HepG2 (cell line): Measurements from ENCODE around the gene TARBP2. TPM values are rescaled to one million over a fixed set of nuclear protein-coding genes. Genes with fewer than 3 reads are reported as not detected.
"Not testable (repeated sequence)": the region's sequence is repeated elsewhere in the genome, so short reads cannot be mapped to it uniquely, and the experiment has no call there.

Experiments used
- ATAC-seq: fragments of 200-7000 bp; cut with Tn5 transposase; 3 replicates; pipeline ENCODE4 v1.9.1; 2020; ENCODE audit warnings: mild to moderate bottlenecking, moderate library complexity
- BruUV-seq: library from RNA; stranded (reverse); fragments of 400-500 nt; replicated peaks from 2 replicates; lab custom pipeline; 2021; lab: Mats Ljungman, UMichigan
- CTCF ChIA-PET: fragments of 300-600 bp; formaldehyde crosslinking; extraction: SDS; loops from one replicate; lab custom pipeline; 2021; ENCODE audit warnings: low total read pairs, inconsistent platforms, low intra/inter-chr PET ratio; lab: Yijun Ruan, JAX
- POLR2A ChIA-PET: fragments of 350-600 bp; sonication (Branson Sonifier 250); formaldehyde crosslinking; loops from one replicate; lab custom pipeline; 2020; ENCODE audit warnings: antibody characterized with exemption, inconsistent platforms; lab: Yijun Ruan, JAX
- DNase-seq: peaks from one replicate; pipeline ENCODE4 v3.0.0-alpha.2; 2015; ENCODE audit warnings: low spot score
- FAIRE-seq: peaks from 3 replicates; lab custom pipeline; 2011; peaks lifted over from hg19 to GRCh38; lab: Jason Lieb, UNC
- H2AFZ ChIP-seq: one replicate; pipeline ENCODE4 v1.6.1; 2011; ENCODE audit warnings: low read length, inconsistent platforms
- H3K27ac ChIP-seq: fragments of 300-600 bp; 3 replicates; pipeline ENCODE4 v1.8.0; 2011; ENCODE audit warnings: mixed run types, mild to moderate bottlenecking, mixed read lengths, low read length, inconsistent platforms; ENCODE audit not compliant: insufficient read depth; ENCODE audit errors: extremely low read length
- H3K27me3 ChIP-seq, 2 experiments: fragments of 200-600 bp in 1 of 2; 2 replicates in 1 of 2; 3 replicates in 1 of 2; pipeline versions ENCODE4 v1.6.0 to v1.8.0; 2011; ENCODE audit warnings: low read length in 2 of 2, mild to moderate bottlenecking in 2 of 2, moderate library complexity in 2 of 2, inconsistent platforms in 1 of 2; ENCODE audit not compliant: insufficient read depth in 2 of 2, control insufficient read depth in 1 of 2
- H3K36me3 ChIP-seq, 2 experiments: fragments of 200-600 bp in 1 of 2; replicated peaks in 1 of 2; 2 replicates in 1 of 2; 3 replicates in 1 of 2; pipeline versions ENCODE4 v1.5.1 to v1.8.0; 2011; ENCODE audit warnings: low read length in 2 of 2, inconsistent platforms in 1 of 2; ENCODE audit not compliant: insufficient read depth in 2 of 2, control insufficient read depth in 1 of 2
- H3K4me1 ChIP-seq: 2 replicates; pipeline ENCODE4 v1.5.1; 2012; ENCODE audit warnings: low read length, inconsistent platforms; ENCODE audit not compliant: insufficient read depth
- H3K4me2 ChIP-seq: 2 replicates; pipeline ENCODE4 v1.6.0; 2011; ENCODE audit warnings: low read depth, low read length, inconsistent platforms
- H3K4me3 ChIP-seq, 3 experiments: fragments of 200-600 bp in 1 of 3; sonication (generic), shearing (Covaris generic) in 1 of 3; replicated peaks in 1 of 3; 2 replicates each; pipeline ENCODE4 v1.5.1; 2011 to 2016; ENCODE audit warnings: low read length in 3 of 3, inconsistent platforms in 2 of 3, low read depth in 2 of 3, mild to moderate bottlenecking in 2 of 3, control low read depth in 1 of 3, mixed read lengths in 1 of 3; ENCODE audit not compliant: insufficient read depth in 1 of 3
- H3K79me2 ChIP-seq: one replicate; pipeline ENCODE4 v1.6.1; 2011; ENCODE audit warnings: low read length, inconsistent platforms; ENCODE audit not compliant: insufficient read depth
- H3K9ac ChIP-seq: 2 replicates; pipeline ENCODE4 v1.6.0; 2011; ENCODE audit warnings: mild to moderate bottlenecking, low read depth, low read length, inconsistent platforms; ENCODE audit not compliant: insufficient read depth
- H3K9me3 ChIP-seq: 2 replicates; pipeline ENCODE4 v1.5.1; 2012; ENCODE audit warnings: mild to moderate bottlenecking, low read length
- H4K20me1 ChIP-seq: 2 replicates; pipeline ENCODE4 v1.6.0; 2011; ENCODE audit warnings: inconsistent platforms, mild to moderate bottlenecking, low read length, moderate library complexity; ENCODE audit not compliant: insufficient read depth
- ARID3A ChIP-seq: IDR thresholded peaks from 2 replicates; pipeline ENCODE4 v1.6.1; 2012; ENCODE audit warnings: low read depth, low read length, improper control_type of control experiment
- CTCF ChIP-seq: sonication (generic); formaldehyde crosslinking; IDR thresholded peaks from 2 replicates; pipeline ENCODE4 v1.5.0; 2020; ENCODE audit warnings: mild to moderate bottlenecking, missing genetic modification reagents, moderate library complexity
- PHB2 ChIP-seq: fragments of 450-650 bp; IDR thresholded peaks from 2 replicates; pipeline ENCODE4 v1.6.1; 2018; ENCODE audit not compliant: partially characterized antibody
- STAG1 ChIP-seq: sonication (generic); formaldehyde crosslinking; IDR thresholded peaks from 2 replicates; pipeline ENCODE4 v1.4.0; 2020; ENCODE audit warnings: missing genetic modification reagents
- ZGPAT ChIP-seq: IDR thresholded peaks from 2 replicates; pipeline ENCODE4 v1.6.1; 2016; ENCODE audit warnings: mild to moderate bottlenecking
- WGBS: methylation state at CpG from one replicate; pipeline ENCODE4 v1.1.6; 2017; ENCODE audit warnings: low lambda C conversion rate; 5-methylcytosine and 5-hydroxymethylcytosine counted together
- in situ Hi-C: cut with HindIII; loops from 2 replicates; pipeline ENCODE4 v1.10.0; 2017; ENCODE audit warnings: low pct_unique_long_range_greater_than_20kb; ENCODE audit not compliant: extremely low pct_ligation_motif_present
- intact Hi-C: fragments of 100-400 bp; cut with micrococcal nuclease; formaldehyde crosslinking; loops from one replicate; pipeline ENCODE4 v1.10.0; 2022; ENCODE audit not compliant: unreplicated experiment
- polyA plus RNA-seq, 8 experiments: library from polyadenylated mRNA; depleted of rRNA in 3 of 8; stranded (reverse) in 7 of 8; unstranded in 1 of 8; fragments of >200 nt; fragmentation: Illumina TruSeq in 4 of 8; extraction: Trizol in 4 of 8; gene quantifications; 2 replicates each; pipeline versions ENCODE4 v1.2.1 to v1.2.3, GENCODE V29; 2011 to 2016; ENCODE audit warnings: low read depth in 4 of 8, missing spikeins in 1 of 8, mixed read lengths in 1 of 8; ENCODE audit not compliant: insufficient read depth in 1 of 8
- total RNA-seq, 5 experiments: library from RNA; depleted of rRNA; stranded (reverse); fragments of >200 nt; fragmentation: Illumina TruSeq; extraction: Trizol; gene quantifications; 2 replicates each; pipeline ENCODE4 v1.2.3, GENCODE V29; 2016; ENCODE audit warnings: low read depth in 1 of 5
- TF ChIP-seq, protein P1 (sequence below): sonication (generic); formaldehyde crosslinking; IDR thresholded peaks from 2 replicates; pipeline ENCODE4 v1.8.0; 2022; ENCODE audit warnings: low read depth, missing genetic modification reagents

Gene TARBP2
- total and polyA plus RNA-seq, 2 of the 13 experiments (the other 11 are each of a cell fraction or from before 2014, with no cell fraction given): 47.0 to 55.5 TPM

DNA sequence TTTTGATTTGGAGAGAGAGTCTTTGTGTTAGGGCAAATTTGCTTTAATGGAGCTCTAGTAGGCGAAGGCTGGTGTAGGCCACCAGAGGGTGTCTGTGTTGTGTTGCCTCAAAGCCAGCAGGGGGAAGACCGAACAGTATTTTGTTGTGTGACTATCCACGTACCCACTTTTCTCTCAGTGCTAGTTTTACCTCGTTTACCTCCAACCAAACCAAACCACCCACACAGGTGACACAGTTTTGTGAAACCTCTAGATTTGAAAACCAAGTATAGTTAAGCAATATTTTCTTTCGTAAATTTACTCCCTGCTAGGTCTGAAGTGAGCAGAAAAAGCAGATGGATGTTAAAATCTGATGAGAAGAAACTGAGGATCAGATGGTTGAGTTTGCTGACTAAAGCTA lies 42.5 kb downstream of the TARBP2 start (continued):
- TF ChIP-seq ZGPAT (CRISPR knock-in tag): peak; percentile 19; the same call in 1 of the 2 replicates
- TF ChIP-seq CTCF (CRISPR knock-in tag): peak; percentile 69
- 0 out of 2 replicates have a peak, but pooled peaks have one; percentile 19 for TF ChIP-seq ARID3A
- peak; percentile 85 for TF ChIP-seq STAG1 (CRISPR knock-in tag)
- TF ChIP-seq PHB2: no peak
- TF ChIP-seq, protein P1, sequence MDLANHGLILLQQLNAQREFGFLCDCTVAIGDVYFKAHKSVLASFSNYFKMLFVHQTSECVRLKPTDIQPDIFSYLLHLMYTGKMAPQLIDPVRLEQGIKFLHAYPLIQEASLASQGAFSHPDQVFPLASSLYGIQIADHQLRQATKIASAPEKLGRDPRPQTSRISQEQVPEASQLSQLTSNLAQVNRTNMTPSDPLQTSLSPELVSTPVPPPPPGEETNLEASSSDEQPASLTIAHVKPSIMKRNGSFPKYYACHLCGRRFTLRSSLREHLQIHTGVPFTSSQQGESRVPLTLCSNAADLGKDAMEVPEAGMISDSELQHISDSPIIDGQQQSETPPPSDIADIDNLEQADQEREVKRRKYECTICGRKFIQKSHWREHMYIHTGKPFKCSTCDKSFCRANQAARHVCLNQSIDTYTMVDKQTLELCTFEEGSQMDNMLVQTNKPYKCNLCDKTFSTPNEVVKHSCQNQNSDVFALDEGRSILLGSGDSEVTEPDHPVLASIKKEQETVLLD (CRISPR knock-in tag): no peak

DNA sequence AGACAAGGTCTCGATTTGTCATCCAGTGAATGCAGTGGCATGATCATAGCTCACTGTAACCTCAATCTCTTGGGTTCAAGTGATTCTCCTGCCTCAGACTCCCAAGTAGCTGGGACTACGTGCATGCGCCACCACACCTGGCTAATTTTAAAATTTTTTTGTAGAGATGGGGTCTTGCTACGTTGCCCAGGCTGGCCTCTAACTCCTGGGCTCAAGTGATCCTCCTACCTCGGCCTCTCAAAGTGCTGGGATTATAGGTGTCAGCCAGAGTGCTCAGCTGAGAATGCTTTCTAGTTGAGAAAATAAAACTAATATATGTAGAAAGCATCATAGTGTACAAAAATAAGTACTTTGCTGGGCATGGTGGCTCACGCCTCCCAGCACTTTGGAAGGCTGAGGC lies 47.3 kb downstream of the TARBP2 start:
- H3K27ac ChIP-seq, H4K20me1 ChIP-seq, H3K79me2 ChIP-seq, in situ Hi-C loops, ATAC-seq, POLR2A ChIA-PET, H3K9me3 ChIP-seq, H3K27me3 ChIP-seq, DNase-seq, H3K9ac ChIP-seq, intact Hi-C loops, H3K4me2 ChIP-seq, H3K4me3 ChIP-seq, BruUV-seq, H2AFZ ChIP-seq, FAIRE-seq, CTCF ChIA-PET: not testable (repeated sequence)
- H3K36me3 ChIP-seq: peaks cover 10 to 35% of the 10 kb centered on the region in 2 experiments
- WGBS: 96% methylated on average over 6 of the region's 6 CpGs
- H3K4me1 ChIP-seq: peaks cover 19% of the 10 kb centered on the region

DNA sequence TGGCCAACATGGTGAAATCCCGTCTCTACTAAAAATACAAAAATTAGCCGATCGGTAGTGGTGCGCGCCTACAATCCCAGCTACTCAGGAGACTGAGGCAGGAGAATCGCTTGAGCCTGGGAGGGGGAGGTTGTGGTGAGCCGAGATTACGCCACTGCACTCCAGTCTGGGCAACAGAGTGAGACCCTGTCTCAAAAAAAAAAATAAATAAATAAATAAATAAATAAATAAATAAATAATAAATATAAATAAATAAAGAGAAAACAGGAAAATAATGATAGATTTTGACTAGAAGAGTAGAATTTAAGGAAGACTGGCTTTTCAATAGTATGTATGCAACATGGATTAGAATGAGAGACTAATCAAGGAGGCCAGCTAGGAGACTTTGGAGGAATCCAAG lies 49.0 kb downstream of the TARBP2 start:
- peaks cover 10 to 33% of the 10 kb centered on the region in 2 experiments for H3K36me3 ChIP-seq
- ATAC-seq, CTCF ChIA-PET, H3K4me1 ChIP-seq, H3K9ac ChIP-seq, BruUV-seq, H4K20me1 ChIP-seq, H3K4me3 ChIP-seq, H3K79me2 ChIP-seq, intact Hi-C loops, H2AFZ ChIP-seq, DNase-seq, H3K9me3 ChIP-seq, H3K27me3 ChIP-seq, H3K27ac ChIP-seq, in situ Hi-C loops, FAIRE-seq, H3K4me2 ChIP-seq: not testable (repeated sequence)
- WGBS: 98% methylated on average over 8 of the region's 8 CpGs
- POLR2A ChIA-PET: interaction anchor here (1.6 kb wide), 1 partner anchor 109 kb away, joined by 3 read pairs; no protein-coding TSS in a partner anchor
